ENCODE results near the gene G6PC3.
"Not testable (repeated sequence)": the region's sequence is repeated elsewhere in the genome, so short reads cannot be mapped to it uniquely, and the experiment has no call there.

Gene G6PC3

GRCh38 chr17:44097110-44097958 is 26.8 kb downstream of the G6PC3 start:
- FAIRE-seq (no peak), DNase-seq (ENCODE audit: insufficient read length) (no peak)
- no peak for TF ChIP-seq POLR2AphosphoS5 (IDR thresholded peaks at IDR 0.05; ENCODE audit: low read depth, low read length)
- no peak for TF ChIP-seq POLR2A (IDR thresholded peaks at IDR 0.05; ENCODE audit: low read depth, low read length)
- no peak for TF ChIP-seq TAF1 (IDR thresholded peaks at IDR 0.05; ENCODE audit: borderline replicate concordance, low read depth, low read length)

DNA sequence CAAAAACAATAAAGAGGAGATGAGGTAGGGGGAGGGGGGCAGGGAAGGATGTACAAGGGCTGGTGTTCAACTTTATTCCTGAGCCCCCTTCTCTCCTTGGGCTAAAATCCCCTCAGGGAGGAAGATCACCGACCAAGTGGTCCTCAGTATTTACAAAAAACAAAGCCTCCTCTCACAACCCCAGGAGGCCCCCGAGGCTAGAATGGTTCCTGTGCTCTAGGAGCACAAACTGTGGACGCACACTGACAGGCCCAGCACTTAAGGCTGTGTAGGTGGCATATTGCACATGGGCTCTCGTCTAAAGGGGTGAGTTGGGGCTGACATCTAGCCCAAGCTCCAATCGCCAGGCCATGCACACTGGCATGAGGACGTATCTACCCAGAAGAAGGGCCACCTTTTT is 31.3 kb downstream of the G6PC3 start:
- not testable (repeated sequence) for DNase-seq (ENCODE audit: insufficient read length)
- peak; percentile 48 for FAIRE-seq

DNA sequence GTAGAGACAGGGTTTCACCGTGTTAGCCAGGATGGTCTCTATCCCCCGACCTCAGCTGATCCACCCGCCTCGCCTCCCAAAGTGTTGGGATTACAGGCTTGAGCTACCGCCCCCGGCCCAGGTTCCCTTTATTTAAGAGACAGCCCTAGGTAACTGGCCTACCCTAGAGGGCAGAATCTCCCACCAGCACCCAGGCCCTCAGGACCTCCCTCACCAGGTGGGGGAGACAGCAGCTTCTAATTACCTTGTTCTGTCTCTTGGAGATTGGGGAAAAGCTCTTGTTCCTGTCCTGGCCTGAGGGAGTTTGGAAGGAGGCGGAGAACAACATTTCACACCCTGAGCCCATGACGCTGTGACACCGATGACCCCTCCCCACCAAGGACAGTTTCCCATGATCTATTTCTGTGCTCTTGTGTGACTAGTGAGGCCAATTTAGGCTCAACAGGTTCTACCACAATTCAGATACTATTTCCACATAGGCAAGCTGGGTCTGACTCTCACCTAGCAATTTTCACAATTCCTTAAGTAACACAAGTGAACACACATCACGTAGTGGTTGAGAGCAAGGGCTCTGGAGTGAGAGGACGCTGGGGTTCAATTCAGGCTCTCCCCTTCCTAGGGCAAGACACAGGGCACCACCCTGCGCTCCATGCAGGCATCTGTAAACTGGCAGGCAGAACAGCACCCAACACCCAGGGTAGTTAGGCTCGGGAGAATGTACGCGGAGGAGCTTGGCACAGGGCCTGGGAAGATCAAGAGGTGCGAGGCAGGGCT is 32.5 kb downstream of the G6PC3 start:
- TF ChIP-seq POLR2AphosphoS5 (IDR thresholded peaks at IDR 0.05; ENCODE audit: low read depth, low read length) (no peak), TAF1 (IDR thresholded peaks at IDR 0.05; ENCODE audit: borderline replicate concordance, low read depth, low read length) (no peak), POLR2A (IDR thresholded peaks at IDR 0.05; ENCODE audit: low read depth, low read length) (no peak)
- DNase-seq (ENCODE audit: insufficient read length): no peak
- no peak for FAIRE-seq

- DNase-seq (ENCODE audit: insufficient read length) (no peak), FAIRE-seq (no peak)
- TF ChIP-seq TAF1 (IDR thresholded peaks at IDR 0.05; ENCODE audit: borderline replicate concordance, low read depth, low read length): no peak
- no peak for TF ChIP-seq POLR2A (IDR thresholded peaks at IDR 0.05; ENCODE audit: low read depth, low read length)
- no peak for TF ChIP-seq POLR2AphosphoS5 (IDR thresholded peaks at IDR 0.05; ENCODE audit: low read depth, low read length)
Observed at GRCh38 chr17:44105483-44105882, 34.9 kb downstream of the G6PC3 start.

DNA sequence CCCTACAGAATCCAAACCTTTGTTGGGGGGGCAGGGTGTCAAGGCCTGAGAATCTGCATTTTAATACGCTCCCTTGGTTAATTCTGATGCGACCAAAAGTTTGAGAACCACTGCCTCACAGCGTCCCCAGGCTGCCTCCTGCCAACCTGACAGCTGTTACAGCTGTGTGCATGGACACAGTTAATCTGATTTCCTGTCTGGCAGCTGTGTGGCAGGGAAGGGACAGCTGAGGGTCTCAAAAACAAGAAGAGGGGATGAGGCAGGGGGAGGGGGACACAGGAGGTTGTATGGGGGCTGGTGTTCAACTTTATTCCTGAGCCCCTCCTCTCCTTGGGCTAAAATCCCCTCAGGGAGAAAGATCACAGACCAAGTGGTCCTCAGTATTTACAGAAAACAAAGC is 35.4 kb downstream of the G6PC3 start:
- FAIRE-seq (no peak), DNase-seq (ENCODE audit: insufficient read length) (no peak)
- TF ChIP-seq POLR2A (IDR thresholded peaks at IDR 0.05; ENCODE audit: low read depth, low read length): no peak
- TF ChIP-seq TAF1 (IDR thresholded peaks at IDR 0.05; ENCODE audit: borderline replicate concordance, low read depth, low read length): no peak

DNA sequence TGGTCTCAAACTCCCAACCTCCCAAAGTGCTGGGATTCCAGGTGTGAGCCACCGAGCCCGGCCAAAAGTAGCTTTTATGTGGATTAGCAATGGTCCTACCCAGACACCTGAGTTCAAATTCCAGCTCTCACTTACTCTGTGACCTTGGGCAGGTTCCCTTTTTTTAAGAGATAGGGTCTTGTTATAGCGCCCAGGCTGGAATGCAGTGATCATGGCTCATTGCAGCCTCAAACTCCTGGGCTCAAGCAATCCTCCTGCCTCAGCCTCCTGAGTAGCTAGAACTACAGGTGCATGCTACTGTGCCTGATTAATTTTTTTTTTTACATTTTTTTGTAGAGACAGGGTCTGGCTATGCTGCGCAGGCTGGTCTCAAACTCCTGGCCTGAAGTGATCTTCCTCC is 36.3 kb downstream of the G6PC3 start:
- no peak for TF ChIP-seq POLR2A (IDR thresholded peaks at IDR 0.05; ENCODE audit: low read depth, low read length)
- TF ChIP-seq POLR2AphosphoS5 (IDR thresholded peaks at IDR 0.05; ENCODE audit: low read depth, low read length): no peak
- TF ChIP-seq TAF1 (IDR thresholded peaks at IDR 0.05; ENCODE audit: borderline replicate concordance, low read depth, low read length): no peak
- FAIRE-seq: no peak
- DNase-seq (ENCODE audit: insufficient read length): no peak

- DNase-seq (ENCODE audit: insufficient read length): no peak
- FAIRE-seq: no peak
- TF ChIP-seq POLR2AphosphoS5 (IDR thresholded peaks at IDR 0.05; ENCODE audit: low read depth, low read length) (no peak), POLR2A (IDR thresholded peaks at IDR 0.05; ENCODE audit: low read depth, low read length) (no peak), TAF1 (IDR thresholded peaks at IDR 0.05; ENCODE audit: borderline replicate concordance, low read depth, low read length) (no peak)
Observed at GRCh38 chr17:44108440-44109311, 38.1 kb downstream of the G6PC3 start.

- DNase-seq (ENCODE audit: insufficient read length): no peak
- FAIRE-seq: no peak
- TF ChIP-seq POLR2A (IDR thresholded peaks at IDR 0.05; ENCODE audit: low read depth, low read length) (no peak), POLR2AphosphoS5 (IDR thresholded peaks at IDR 0.05; ENCODE audit: low read depth, low read length) (no peak), TAF1 (IDR thresholded peaks at IDR 0.05; ENCODE audit: borderline replicate concordance, low read depth, low read length) (no peak)
Observed at GRCh38 chr17:44109312-44109630, 38.7 kb downstream of the G6PC3 start.

DNA sequence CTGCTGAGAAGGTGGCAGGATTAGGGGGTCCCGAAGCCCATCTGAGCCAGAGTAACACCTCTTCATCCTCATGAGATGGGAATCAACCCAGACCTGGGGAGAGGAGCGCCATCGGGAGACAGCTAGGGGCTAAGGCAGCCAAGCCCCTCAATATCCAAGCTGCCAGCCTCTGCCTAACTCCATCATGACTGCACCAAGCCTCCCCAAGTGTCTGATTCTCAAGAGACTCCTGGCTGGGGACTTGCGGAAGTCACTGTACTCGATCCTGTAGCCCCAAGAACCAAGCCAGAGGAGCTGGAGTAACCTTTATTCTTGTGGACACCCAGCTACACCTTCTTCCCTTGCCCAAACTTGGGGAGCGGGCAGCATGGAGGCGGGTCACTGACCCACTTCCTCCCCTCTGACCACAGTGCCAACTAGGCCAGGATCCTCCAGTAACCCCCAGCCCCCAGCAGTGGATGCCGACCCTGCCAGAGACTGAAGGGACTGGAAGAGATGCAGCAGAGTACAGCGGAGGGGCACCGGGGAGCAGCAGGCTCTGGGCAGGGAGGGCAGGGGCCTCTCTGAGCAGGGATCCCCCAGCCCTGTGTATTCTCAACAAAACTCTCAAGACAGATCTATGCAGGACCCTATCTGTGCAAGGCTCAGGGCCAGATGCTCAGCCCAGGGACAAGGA is 39.6 kb downstream of the G6PC3 start:
- no peak for DNase-seq (ENCODE audit: insufficient read length)
- TF ChIP-seq POLR2AphosphoS5 (IDR thresholded peaks at IDR 0.05; ENCODE audit: low read depth, low read length) (no peak), TAF1 (IDR thresholded peaks at IDR 0.05; ENCODE audit: borderline replicate concordance, low read depth, low read length) (no peak), POLR2A (IDR thresholded peaks at IDR 0.05; ENCODE audit: low read depth, low read length) (no peak)
- no peak for FAIRE-seq

DNA sequence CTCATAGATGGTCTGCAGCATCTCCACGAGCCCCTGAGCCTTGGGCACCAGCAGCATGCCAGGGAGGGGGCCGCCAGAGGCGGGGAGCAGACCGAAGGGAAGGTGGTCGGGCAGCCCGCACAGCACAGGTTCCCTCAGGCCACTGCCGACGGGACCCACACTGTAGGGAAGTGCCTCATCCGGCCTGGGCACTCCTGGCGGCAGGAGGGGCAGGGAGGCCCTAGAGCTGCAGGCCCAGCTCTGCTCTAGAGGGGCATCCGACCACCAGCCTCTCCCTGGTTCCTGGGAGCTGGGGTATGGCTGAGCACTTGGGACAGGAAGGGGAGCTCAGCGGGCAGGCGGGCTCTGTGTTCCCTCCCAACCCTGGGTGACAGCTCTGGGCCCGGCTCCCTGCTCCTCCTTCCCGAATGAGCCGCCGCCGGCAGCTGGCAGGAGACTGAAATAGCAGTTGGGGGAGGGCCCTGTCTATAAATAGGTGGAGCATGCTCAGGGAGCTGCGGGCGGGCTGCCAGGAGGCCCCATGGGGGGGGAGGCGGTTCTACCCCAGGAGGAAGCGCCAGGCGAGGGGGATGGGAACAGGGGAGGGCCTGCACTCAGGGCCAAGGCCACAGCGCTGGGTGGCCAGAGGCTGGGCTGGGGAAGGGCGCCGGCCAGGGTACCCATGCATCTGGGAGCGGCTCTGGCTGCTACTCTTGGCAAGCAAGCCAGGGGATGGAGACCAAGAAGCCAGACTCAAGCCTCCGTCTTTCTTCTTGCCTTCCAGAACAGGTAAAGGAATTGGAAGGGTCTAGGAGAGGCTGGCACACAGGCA is 40.5 kb downstream of the G6PC3 start:
- DNase-seq (ENCODE audit: insufficient read length): peak; percentile 86
- FAIRE-seq: peak; percentile 84
- no peak for TF ChIP-seq POLR2AphosphoS5 (IDR thresholded peaks at IDR 0.05; ENCODE audit: low read depth, low read length)
- TF ChIP-seq POLR2A (IDR thresholded peaks at IDR 0.05; ENCODE audit: low read depth, low read length): no peak
- TF ChIP-seq TAF1 (IDR thresholded peaks at IDR 0.05; ENCODE audit: borderline replicate concordance, low read depth, low read length): peak; percentile 20; the same call in 1 of the 2 replicates
